HAP-1 (cell line): ENCODE data around the gene RSPH4A.
"Not testable (repeated sequence)": the region's sequence is repeated elsewhere in the genome, so short reads cannot be mapped to it uniquely, and the experiment has no call there.

Source experiments
- DNase-seq, 2 experiments: peaks; one replicate each; pipeline ENCODE4 v3.0.0-alpha.2; 2016 to 2020; ENCODE audit warnings: low spot score in 2 of 2
- H3K27me3 ChIP-seq: fragments of 250-450 bp; sonication (Bioruptor Pico); 2 replicates; pipeline ENCODE4 v1.5.1; 2020; ENCODE audit warnings: low read depth, mild to moderate bottlenecking, moderate library complexity
- H3K36me3 ChIP-seq: fragments of 250-450 bp; sonication (Bioruptor Pico); replicated peaks from 2 replicates; pipeline ENCODE4 v1.5.1; 2020; ENCODE audit warnings: mild to moderate bottlenecking
- H3K4me1 ChIP-seq: fragments of 250-450 bp; sonication (Bioruptor Pico); 2 replicates; pipeline ENCODE4 v1.5.1; 2020; ENCODE audit warnings: mild to moderate bottlenecking
- H3K4me3 ChIP-seq: fragments of 250-450 bp; sonication (Bioruptor Pico); 2 replicates; pipeline ENCODE4 v1.5.1; 2020; ENCODE audit warnings: mild to moderate bottlenecking, moderate library complexity
- H3K9me3 ChIP-seq: fragments of 250-450 bp; sonication (Bioruptor Pico); 2 replicates; pipeline ENCODE4 v1.5.1; 2020; ENCODE audit warnings: mild to moderate bottlenecking, moderate library complexity
- in situ Hi-C: fragments of 300-500 bp; cut with MboI; formaldehyde crosslinking; loops from 3 replicates; pipeline ENCODE4 v1.14.3; 2020; ENCODE audit warnings: low sequenced_read_pairs, inconsistent platforms, mixed read lengths

The RSPH4A gene

DNA sequence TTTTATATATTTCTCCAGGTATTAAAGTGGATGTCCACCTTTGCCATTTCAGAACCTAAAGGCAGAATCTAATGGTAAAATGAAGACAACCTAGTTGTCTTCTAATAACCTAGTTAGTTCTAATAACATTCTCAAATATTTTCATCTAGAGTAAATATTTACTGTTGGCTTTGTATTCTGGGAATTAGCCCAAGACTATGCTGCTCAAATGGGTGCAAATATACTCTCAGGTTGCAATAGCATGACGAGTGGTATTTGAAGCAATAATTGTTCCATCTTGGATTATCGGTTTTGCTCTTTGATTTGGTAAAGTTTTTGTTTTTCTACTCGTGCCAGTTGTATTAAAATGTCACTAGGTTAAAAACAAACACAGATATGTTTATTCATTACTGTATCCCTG lies 21.0 kb upstream of the RSPH4A start:
- Histone ChIP-seq H3K36me3 (peaks cover 26% of the 10 kb centered on the region), H3K9me3 (no peaks in the 10 kb centered on the region)
- in situ Hi-C loops, result no loop called here

GRCh38 chr6:116596815-116597214 lies 19.5 kb upstream of the RSPH4A start:
- peak in 1 of 2 experiments; percentile 36 for DNase-seq
- Histone ChIP-seq H3K4me3 (no peak overlapping the region), H3K27me3 (no peaks in the 10 kb centered on the region), H3K4me1 (no peaks in the 10 kb centered on the region), H3K36me3 (peaks cover 17% of the 10 kb centered on the region), H3K9me3 (no peaks in the 10 kb centered on the region)
- in situ Hi-C loops, result no loop called here

More for the DNA sequence above, 21.0 kb upstream of the RSPH4A start:
- H3K4me3 ChIP-seq, result no peak overlapping the region
- H3K27me3 ChIP-seq, result no peaks in the 10 kb centered on the region
- H3K4me1 ChIP-seq, result no peaks in the 10 kb centered on the region
- no peak for DNase-seq

DNA sequence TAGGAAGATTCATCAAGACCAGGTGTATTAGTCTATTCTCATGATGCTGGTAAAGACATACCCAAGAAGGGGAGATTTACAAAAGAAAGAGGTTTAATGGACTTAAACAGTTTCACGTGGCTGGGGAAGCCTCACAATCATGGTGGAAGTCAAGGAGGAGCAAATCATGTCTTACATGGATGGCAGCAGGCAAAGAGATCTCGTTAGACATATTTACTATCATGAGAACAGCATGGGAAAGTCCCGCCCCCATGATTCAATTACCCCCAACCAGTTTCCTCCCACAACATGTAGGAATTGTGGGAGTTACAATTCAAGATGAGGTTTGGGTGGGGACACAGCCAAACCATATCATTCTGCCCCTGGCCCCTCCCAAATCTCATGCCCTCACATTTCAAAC lies 12.4 kb upstream of the RSPH4A start:
- H3K9me3 ChIP-seq, in situ Hi-C loops, H3K36me3 ChIP-seq, DNase-seq, H3K4me3 ChIP-seq, H3K4me1 ChIP-seq, H3K27me3 ChIP-seq: not testable (repeated sequence)

DNA sequence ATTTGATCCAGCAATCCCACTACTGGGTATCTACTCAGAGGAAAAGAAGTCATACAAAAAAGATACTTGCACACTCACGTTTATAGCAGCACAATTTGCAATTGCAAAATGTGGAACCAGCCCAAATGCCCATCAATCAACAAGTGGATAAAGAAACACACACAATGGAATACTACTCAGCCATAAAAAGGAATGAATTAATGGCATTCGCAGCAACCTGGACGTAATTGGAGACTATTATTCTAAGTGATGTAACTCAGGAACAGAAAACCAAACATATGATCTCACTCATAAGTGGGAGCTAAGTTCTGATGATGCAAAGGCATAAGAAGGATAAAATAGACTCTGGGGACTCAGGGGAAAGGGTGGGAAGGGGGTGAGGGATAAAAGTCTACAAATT lies 11.4 kb upstream of the RSPH4A start:
- in situ Hi-C loops, H3K4me3 ChIP-seq, H3K4me1 ChIP-seq, H3K36me3 ChIP-seq, DNase-seq, H3K27me3 ChIP-seq, H3K9me3 ChIP-seq: not testable (repeated sequence)

GRCh38 chr6:116605935-116606334 lies 10.3 kb upstream of the RSPH4A start:
- Histone ChIP-seq H3K36me3 (no peaks in the 10 kb centered on the region; the same call in 1 of the 2 replicates), H3K9me3 (no peaks in the 10 kb centered on the region), H3K27me3 (no peaks in the 10 kb centered on the region), H3K4me1 (peaks cover 12% of the 10 kb centered on the region), H3K4me3 (no peak overlapping the region)
- DNase-seq, result no peak
- in situ Hi-C loops, result no loop called here

GRCh38 chr6:116611056-116611455 lies 5.2 kb upstream of the RSPH4A start:
- H3K4me1 ChIP-seq, result peaks cover 21% of the 10 kb centered on the region
- in situ Hi-C loops, result no loop called here

DNA sequence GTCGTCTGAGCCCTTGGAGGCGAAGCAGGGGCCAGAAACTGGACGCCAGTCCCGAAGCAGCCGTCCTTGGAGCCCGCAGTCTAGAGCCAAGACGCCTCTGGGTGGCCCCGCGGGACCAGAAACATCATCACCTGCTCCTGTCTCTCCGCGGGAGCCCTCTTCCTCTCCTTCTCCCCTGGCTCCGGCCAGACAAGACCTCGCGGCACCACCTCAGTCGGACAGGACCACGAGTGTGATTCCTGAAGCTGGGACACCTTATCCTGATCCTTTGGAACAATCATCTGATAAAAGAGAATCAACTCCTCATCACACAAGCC lies 416 bp downstream of the RSPH4A start:
- in situ Hi-C loops, result no loop called here
- Histone ChIP-seq H3K36me3 (no peaks in the 10 kb centered on the region), H3K9me3 (no peaks in the 10 kb centered on the region), H3K4me1 (peaks cover under 1% of the 10 kb centered on the region; the same call in 1 of the 2 replicates), H3K4me3 (peak overlapping the region; percentile 38), H3K27me3 (no peaks in the 10 kb centered on the region)
- peak in 1 of 2 experiments; percentile 24 for DNase-seq

More at GRCh38 chr6:116611056-116611455, 5.2 kb upstream of the RSPH4A start:
- Histone ChIP-seq H3K36me3 (no peaks in the 10 kb centered on the region; the same call in 1 of the 2 replicates), H3K9me3 (no peaks in the 10 kb centered on the region), H3K4me3 (no peak overlapping the region), H3K27me3 (no peaks in the 10 kb centered on the region)
- DNase-seq, result peak in 1 of 2 experiments; percentile 61

DNA sequence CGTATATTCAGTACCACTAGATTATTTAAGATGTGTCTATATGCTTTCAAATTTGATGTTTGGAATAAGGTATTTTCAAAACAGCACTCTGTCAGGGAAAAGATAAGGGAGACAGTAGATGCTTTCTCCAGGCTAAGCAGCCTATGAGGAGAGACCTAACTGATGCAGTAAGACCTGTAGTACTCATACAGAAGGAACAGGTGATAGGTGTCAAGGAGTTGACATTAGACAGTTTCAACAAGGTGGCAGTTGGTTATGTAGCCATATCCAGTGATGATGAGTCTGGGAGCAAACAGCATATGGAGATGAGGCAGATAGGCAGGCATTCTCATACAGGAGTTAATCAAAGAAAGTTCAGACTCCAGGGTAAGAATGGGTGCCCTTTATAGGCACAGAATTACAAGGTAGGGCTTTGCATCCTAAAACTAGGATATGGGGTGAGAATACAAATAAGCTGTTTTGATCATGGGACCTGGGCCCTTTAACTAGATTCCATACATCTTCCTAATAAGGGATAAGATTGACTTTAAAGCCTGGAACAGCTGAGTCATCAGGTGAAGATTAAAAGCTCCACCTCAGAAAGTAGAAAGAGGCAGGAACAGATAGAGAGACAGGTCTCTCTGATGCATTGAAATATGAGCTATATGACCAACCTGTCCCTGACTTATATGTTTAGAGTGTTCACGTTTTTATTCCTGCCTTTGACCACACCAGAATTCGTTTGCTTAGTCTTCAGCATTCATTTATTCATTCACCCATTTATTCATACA lies 7.9 kb downstream of the RSPH4A start:
- no peak overlapping the region for H3K4me3 ChIP-seq
- no peaks in the 10 kb centered on the region for H3K36me3 ChIP-seq
- H3K27me3 ChIP-seq, result no peaks in the 10 kb centered on the region
- H3K4me1 ChIP-seq, result no peaks in the 10 kb centered on the region
- H3K9me3 ChIP-seq, result no peaks in the 10 kb centered on the region
- in situ Hi-C loops, result no loop called here
- DNase-seq, result no peak

DNA sequence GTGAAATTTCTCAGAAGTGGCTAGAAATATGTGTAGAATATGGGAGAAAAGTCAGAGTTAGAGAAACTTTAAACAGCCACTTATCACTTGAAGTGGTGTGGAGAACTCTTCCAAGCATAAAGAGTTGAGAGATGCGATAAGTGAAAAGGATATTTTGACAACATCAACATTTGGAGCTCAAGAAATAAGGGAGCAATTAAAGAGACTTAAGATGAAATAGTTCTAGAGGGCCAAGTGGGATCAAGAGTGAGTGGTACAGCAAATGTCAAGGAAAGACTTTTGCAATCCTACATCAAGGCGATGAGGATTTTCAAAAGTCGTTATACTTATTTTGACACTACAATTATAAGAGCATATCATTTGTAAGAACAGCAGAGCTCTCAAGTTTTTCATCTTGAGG lies 9.6 kb downstream of the RSPH4A start:
- H3K36me3 ChIP-seq, result no peaks in the 10 kb centered on the region
- H3K9me3 ChIP-seq, result no peaks in the 10 kb centered on the region
- H3K4me1 ChIP-seq, result no peaks in the 10 kb centered on the region
- H3K4me3 ChIP-seq, result no peak overlapping the region
- no peaks in the 10 kb centered on the region for H3K27me3 ChIP-seq
- no peak for DNase-seq
- in situ Hi-C loops, result no loop called here

DNA sequence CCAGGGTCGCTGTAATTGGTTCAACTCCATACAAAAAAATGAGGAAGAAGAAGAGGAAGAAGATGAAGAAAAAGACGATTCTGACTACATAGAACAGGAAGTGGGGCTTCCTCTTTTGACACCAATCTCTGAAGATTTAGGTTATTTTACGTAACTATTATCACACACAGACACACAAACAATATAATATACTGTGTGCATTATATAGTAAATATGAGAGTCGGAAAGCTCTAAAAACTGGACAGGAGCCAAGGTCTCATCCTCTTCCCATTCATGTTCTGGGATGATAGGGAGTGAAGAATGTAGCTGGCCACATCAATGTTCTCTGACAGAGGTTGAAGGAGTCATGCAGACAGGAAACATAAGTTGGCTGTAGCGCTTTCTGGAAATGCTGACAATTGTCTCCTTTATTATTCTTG lies 13.3 kb downstream of the RSPH4A start:
- Histone ChIP-seq H3K27me3 (no peaks in the 10 kb centered on the region), H3K36me3 (peaks cover 2% of the 10 kb centered on the region; the same call in 1 of the 2 replicates), H3K4me3 (no peak overlapping the region), H3K9me3 (no peaks in the 10 kb centered on the region), H3K4me1 (no peaks in the 10 kb centered on the region)
- no peak for DNase-seq
- in situ Hi-C loops, result no loop called here

GRCh38 chr6:116631379-116631990 lies 15.2 kb downstream of the RSPH4A start:
- H3K27me3 ChIP-seq, result no peaks in the 10 kb centered on the region

DNA sequence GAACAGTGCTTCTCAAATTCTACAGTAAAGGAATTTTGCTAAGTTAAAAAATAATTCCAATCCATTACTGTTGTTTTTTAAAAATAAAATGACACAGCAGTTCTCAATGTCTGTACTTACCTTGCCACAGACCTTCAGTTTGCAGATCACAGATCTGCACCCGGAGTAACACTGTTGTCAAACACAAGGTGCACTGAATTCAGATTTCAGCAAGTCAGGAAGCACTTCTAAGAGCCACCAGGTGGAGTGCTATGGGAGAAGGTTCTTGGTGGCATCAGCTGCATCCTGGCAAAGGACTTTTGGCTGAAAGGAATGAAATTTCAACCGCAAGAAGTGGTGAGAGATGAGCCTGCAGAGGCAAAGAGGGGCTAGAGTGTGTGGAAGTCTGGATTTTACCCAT lies 17.4 kb downstream of the RSPH4A start:
- Histone ChIP-seq H3K36me3 (peaks cover 8% of the 10 kb centered on the region), H3K4me3 (no peak overlapping the region), H3K9me3 (no peaks in the 10 kb centered on the region), H3K27me3 (no peaks in the 10 kb centered on the region), H3K4me1 (no peaks in the 10 kb centered on the region)
- DNase-seq, result no peak
- in situ Hi-C loops, result no loop called here

More at GRCh38 chr6:116631379-116631990, 15.2 kb downstream of the RSPH4A start:
- no peaks in the 10 kb centered on the region for H3K9me3 ChIP-seq
- no peak for DNase-seq
- peaks cover 8% of the 10 kb centered on the region; the same call in 1 of the 2 replicates for H3K36me3 ChIP-seq
- in situ Hi-C loops, result no loop called here
- H3K4me3 ChIP-seq, result no peak overlapping the region
- no peaks in the 10 kb centered on the region for H3K4me1 ChIP-seq

- Histone ChIP-seq H3K4me1 (no peaks in the 10 kb centered on the region), H3K4me3 (no peak overlapping the region), H3K27me3 (no peaks in the 10 kb centered on the region), H3K9me3 (no peaks in the 10 kb centered on the region), H3K36me3 (peaks cover 33% of the 10 kb centered on the region)
- in situ Hi-C loops, result no loop called here
- DNase-seq, result no peak
These were observed 31.9 kb downstream of the RSPH4A start for GRCh38 chr6:116648156-116648555.

- no peak overlapping the region for H3K4me3 ChIP-seq
- in situ Hi-C loops, result no loop called here
- no peaks in the 10 kb centered on the region for H3K4me1 ChIP-seq
- no peak for DNase-seq
- no peaks in the 10 kb centered on the region for H3K9me3 ChIP-seq
- H3K27me3 ChIP-seq, result no peaks in the 10 kb centered on the region
- peaks cover 33% of the 10 kb centered on the region for H3K36me3 ChIP-seq
These were observed 32.9 kb downstream of the RSPH4A start for GRCh38 chr6:116649129-116649528.
